IMR-90 (cell line): ENCODE measurements around the gene SYCN. TPM values are rescaled to one million over a fixed set of nuclear protein-coding genes. Genes with fewer than 3 reads are reported as not detected.

ENCODE experiments used
- ATAC-seq: fragments of 200-7000 bp; cut with Tn5 transposase; 2 replicates; pipeline ENCODE4 v1.9.1; 2020; ENCODE audit warnings: low read depth, mild to moderate bottlenecking, moderate library complexity
- BruUV-seq: library from RNA; stranded (reverse); fragments of 400-500 nt; replicated peaks from 2 replicates; lab custom pipeline; 2021; lab: Mats Ljungman, UMichigan
- CTCF ChIA-PET: fragments of 300-600 bp; formaldehyde crosslinking; extraction: SDS; loops from one replicate; lab custom pipeline; 2021; ENCODE audit warnings: antibody characterized with exemption; lab: Yijun Ruan, JAX
- POLR2A ChIA-PET: fragments of 300-600 bp; sonication (Branson Sonifier 250); formaldehyde crosslinking; loops from one replicate; lab custom pipeline; 2022; ENCODE audit warnings: antibody characterized with exemption; ENCODE audit not compliant: unreplicated experiment; lab: Charles Lee
- DNase-seq: peaks from one replicate; pipeline ENCODE4 v3.0.0; 2013
- H2AFZ ChIP-seq: replicated peaks from 2 replicates; pipeline ENCODE3; 2013; ENCODE audit warnings: low read length, mild to moderate bottlenecking; ENCODE audit not compliant: poor library complexity
- H2AK5ac ChIP-seq: 2 replicates; pipeline ENCODE4 v1.6.1; 2013; ENCODE audit warnings: low read depth, low read length, inconsistent platforms
- H2AK9ac ChIP-seq: replicated peaks from 2 replicates; pipeline ENCODE3; 2013; ENCODE audit warnings: mild to moderate bottlenecking, low read depth, low read length, moderate library complexity; ENCODE audit not compliant: poor library complexity
- H2BK120ac ChIP-seq: 2 replicates; pipeline ENCODE4 v1.6.1; 2013; ENCODE audit warnings: low read depth, low read length, inconsistent platforms
- H2BK15ac ChIP-seq: 3 replicates; pipeline ENCODE4 v1.6.1; 2013; ENCODE audit warnings: low read depth, low read length, inconsistent platforms
- H2BK20ac ChIP-seq: 2 replicates; pipeline ENCODE4 v1.6.1; 2013; ENCODE audit warnings: low read depth, mild to moderate bottlenecking, inconsistent platforms, low read length, moderate library complexity
- H2BK5ac ChIP-seq: 2 replicates; pipeline ENCODE4 v1.6.1; 2013; ENCODE audit warnings: mild to moderate bottlenecking, low read depth, low read length, inconsistent platforms; ENCODE audit not compliant: poor library complexity, severe bottlenecking
- H3K14ac ChIP-seq: replicated peaks from 2 replicates; pipeline ENCODE4 v1.6.1; 2013; ENCODE audit warnings: low read depth, low read length, inconsistent platforms
- H3K18ac ChIP-seq: 2 replicates; pipeline ENCODE4 v1.6.1; 2013; ENCODE audit warnings: low read depth, low read length, control low read depth
- H3K23ac ChIP-seq: 2 replicates; pipeline ENCODE4 v1.6.1; 2013; ENCODE audit warnings: low read depth, low read length, inconsistent platforms
- H3K27ac ChIP-seq: 2 replicates; pipeline ENCODE4 v1.5.1; 2013; ENCODE audit warnings: mild to moderate bottlenecking, control low read depth, low read length; ENCODE audit not compliant: insufficient read depth
- H3K27me3 ChIP-seq: 2 replicates; pipeline ENCODE4 v1.6.1; 2013; ENCODE audit warnings: low read length; ENCODE audit not compliant: control insufficient read depth, insufficient read depth
- H3K36me3 ChIP-seq: 2 replicates; pipeline ENCODE4 v1.6.1; 2013; ENCODE audit warnings: low read length, mixed read lengths; ENCODE audit not compliant: control insufficient read depth, insufficient read depth
- H3K4ac ChIP-seq: 2 replicates; pipeline ENCODE4 v1.6.1; 2013; ENCODE audit warnings: low read depth, low read length, inconsistent platforms
- H3K4me1 ChIP-seq: 2 replicates; pipeline ENCODE4 v1.6.1; 2013; ENCODE audit warnings: low read length, mixed read lengths; ENCODE audit not compliant: control insufficient read depth, insufficient read depth
- H3K4me2 ChIP-seq: 2 replicates; pipeline ENCODE4 v1.6.1; 2013; ENCODE audit warnings: low read depth, mild to moderate bottlenecking, control low read depth, low read length, moderate library complexity
- H3K4me3 ChIP-seq: 2 replicates; pipeline ENCODE4 v1.5.1; 2013; ENCODE audit warnings: low read depth, mild to moderate bottlenecking, control low read depth, low read length, moderate library complexity; ENCODE audit not compliant: insufficient read depth
- H3K56ac ChIP-seq: 2 replicates; pipeline ENCODE4 v1.6.1; 2013; ENCODE audit warnings: low read length, inconsistent platforms; ENCODE audit not compliant: insufficient read depth; ENCODE audit errors: extremely low read depth
- H3K79me1 ChIP-seq, 2 experiments: 2 replicates each; pipeline ENCODE4 v1.6.1; 2013; ENCODE audit warnings: low read length in 2 of 2, inconsistent platforms in 1 of 2, low read depth in 1 of 2
- H3K9ac ChIP-seq: 2 replicates; pipeline ENCODE4 v1.6.1; 2013; ENCODE audit warnings: low read depth, low read length, control low read depth
- H3K9me1 ChIP-seq: 2 replicates; pipeline ENCODE4 v1.6.1; 2013; ENCODE audit warnings: low read length, inconsistent platforms; ENCODE audit not compliant: insufficient read depth
- H3K9me3 ChIP-seq: 2 replicates; pipeline ENCODE4 v1.6.1; 2013; ENCODE audit warnings: low read length; ENCODE audit not compliant: control insufficient read depth, insufficient read depth
- H4K20me1 ChIP-seq: 2 replicates; pipeline ENCODE4 v1.6.1; 2013; ENCODE audit warnings: low read length, inconsistent platforms; ENCODE audit not compliant: insufficient read depth
- H4K5ac ChIP-seq: 2 replicates; pipeline ENCODE4 v1.6.1; 2013; ENCODE audit warnings: mild to moderate bottlenecking, low read depth, low read length, control low read depth
- H4K8ac ChIP-seq, 2 experiments: 2 replicates each; pipeline ENCODE4 v1.6.1; 2013; ENCODE audit warnings: low read depth in 2 of 2, low read length in 2 of 2, control low read depth in 1 of 2, inconsistent platforms in 1 of 2
- H4K91ac ChIP-seq: 2 replicates; pipeline ENCODE4 v1.6.1; 2013; ENCODE audit warnings: low read depth, low read length, inconsistent platforms; ENCODE audit not compliant: insufficient read depth
- BHLHE40 ChIP-seq: fragments of 150-350 bp; IDR thresholded peaks from 2 replicates; pipeline ENCODE4 v1.6.1; 2016; ENCODE audit warnings: mild to moderate bottlenecking, low read depth, low read length
- CEBPB ChIP-seq: IDR thresholded peaks from 2 replicates; pipeline ENCODE4 v1.6.1; 2012; ENCODE audit warnings: low read depth, low read length, improper control_type of control experiment
- CHD1 ChIP-seq: IDR thresholded peaks from 2 replicates; pipeline ENCODE4 v1.6.1; 2012; ENCODE audit warnings: low read depth, low read length, improper control_type of control experiment
- ELK1 ChIP-seq: fragments of 150-350 bp; IDR thresholded peaks from 2 replicates; pipeline ENCODE4 v1.6.1; 2016; ENCODE audit warnings: low read depth, mild to moderate bottlenecking, low read length, moderate library complexity, borderline replicate concordance
- FOS ChIP-seq: fragments of 150-350 bp; IDR thresholded peaks from 2 replicates; pipeline ENCODE4 v1.6.1; 2016; ENCODE audit warnings: low read depth, low read length
- MAFK ChIP-seq: IDR thresholded peaks from 2 replicates; pipeline ENCODE4 v1.6.1; 2012; ENCODE audit warnings: low read depth, low read length, improper control_type of control experiment
- MAZ ChIP-seq: IDR thresholded peaks from 2 replicates; pipeline ENCODE4 v1.6.1; 2012; ENCODE audit warnings: low read depth, mild to moderate bottlenecking, low read length, improper control_type of control experiment, moderate library complexity, borderline replicate concordance
- MXI1 ChIP-seq: IDR thresholded peaks from 2 replicates; pipeline ENCODE4 v1.6.1; 2012; ENCODE audit warnings: low read depth, mild to moderate bottlenecking, low read length, moderate library complexity, borderline replicate concordance
- NFE2L2 ChIP-seq: fragments of 150-350 bp; IDR thresholded peaks from 2 replicates; pipeline ENCODE4 v1.6.1; 2016; ENCODE audit warnings: low read depth, mild to moderate bottlenecking, low read length
- POLR2A ChIP-seq: IDR thresholded peaks from 2 replicates; pipeline ENCODE4 v1.6.1; 2012; ENCODE audit warnings: mild to moderate bottlenecking, low read depth, low read length
- RAD21 ChIP-seq: IDR thresholded peaks from 2 replicates; pipeline ENCODE4 v1.6.1; 2012; ENCODE audit warnings: low read length, improper control_type of control experiment
- RCOR1 ChIP-seq: IDR thresholded peaks from 2 replicates; pipeline ENCODE4 v1.6.1; 2012; ENCODE audit warnings: mild to moderate bottlenecking, low read length, improper control_type of control experiment; ENCODE audit not compliant: insufficient replicate concordance
- RFX5 ChIP-seq: IDR thresholded peaks from 2 replicates; pipeline ENCODE4 v1.8.0; 2012; ENCODE audit warnings: low read depth, mild to moderate bottlenecking, low read length, moderate library complexity
- SMC3 ChIP-seq: fragments of 150-350 bp; IDR thresholded peaks from 2 replicates; pipeline ENCODE4 v1.6.1; 2016; ENCODE audit warnings: low read depth, mild to moderate bottlenecking, antibody characterized with exemption, low read length, moderate library complexity
- USF2 ChIP-seq: fragments of 150-350 bp; IDR thresholded peaks from 2 replicates; pipeline ENCODE4 v1.6.1; 2017; ENCODE audit warnings: mild to moderate bottlenecking, antibody characterized with exemption, low read length, low read depth
- whole genome bisulfite sequencing, 2 experiments: methylation state at CpG; one replicate each; pipeline versions ENCODE4 v1.1.5 to v1.1.7; 2013; ENCODE audit warnings: missing lambda C conversion rate in 2 of 2; ENCODE audit not compliant: insufficient read length in 1 of 2; ENCODE audit errors: extremely low coverage in 2 of 2; 5-methylcytosine and 5-hydroxymethylcytosine counted together
- dilution Hi-C: fragments of 300-500 bp; cut with HindIII; formaldehyde crosslinking; loops from one replicate; pipeline ENCODE4 v1.14.3; 2018; ENCODE audit warnings: low sequenced_read_pairs; ENCODE audit not compliant: unreplicated experiment
- in situ Hi-C: fragments of 300-500 bp; cut with MboI; formaldehyde crosslinking; loops from 3 replicates; pipeline ENCODE4 v1.14.3; 2019; ENCODE audit warnings: low sequenced_read_pairs, inconsistent platforms, mixed read lengths
- intact Hi-C: fragments of 100-400 bp; cut with micrococcal nuclease; formaldehyde crosslinking; loops from 2 replicates; pipeline ENCODE4 v1.10.0; 2022
- polyA plus RNA-seq, 3 experiments: library from polyadenylated mRNA; depleted of rRNA; stranded (reverse); fragments of >200 nt; gene quantifications; 2 replicates each; pipeline ENCODE4 v1.2.3, GENCODE V29; 2012; ENCODE audit warnings: low replicate concordance in 1 of 3
- total RNA-seq: library from RNA; depleted of rRNA; stranded (reverse); fragments of >200 nt; gene quantifications from 2 replicates; pipeline ENCODE4 v1.2.3, GENCODE V29; 2012
- TF ChIP-seq, protein P1 (sequence below): conservative IDR thresholded peaks from 2 replicates; pipeline ENCODE4 v1.5.1; 2012; ENCODE audit warnings: mild to moderate bottlenecking, low read depth, low read length, improper control_type of control experiment

Gene SYCN
- total and polyA plus RNA-seq, 2 of the 4 experiments (the other 2 are of a cell fraction) = not detected

GRCh38 chr19:39248806-39249205 is 44.7 kb upstream of the SYCN start, which contains the start of gene IFNL4:
TSS of gene IFNL4 (minus strand) at chr19:39248856.
- no TSS peak for BruUV-seq

More at GRCh38 chr19:39248806-39249205, 44.7 kb upstream of the SYCN start, which contains the start of gene IFNL4:
- H3K9me1 ChIP-seq = no peaks in the 10 kb centered on the region
- no peak within 1 kb of the TSS for H3K23ac ChIP-seq
- H2AK5ac ChIP-seq = no peak within 1 kb of the TSS
- no peak within 1 kb of the TSS for H3K27ac ChIP-seq
- no peaks in the 10 kb centered on the region for H4K20me1 ChIP-seq
- no peak within 1 kb of the TSS for H4K91ac ChIP-seq
- ChIA-PET POLR2A (no interaction called here), CTCF (interaction anchor here (0.6 kb wide), 1 partner anchor 37 kb away, joined by 5 read pairs; no protein-coding TSS in a partner anchor)
- H2BK120ac ChIP-seq = no peak within 1 kb of the TSS
- no peak for DNase-seq
- H3K4ac ChIP-seq = no peak within 1 kb of the TSS
- no peak within 1 kb of the TSS for H3K4me3 ChIP-seq
- in situ Hi-C loops (no loop called here), intact Hi-C loops (no loop called here), dilution Hi-C loops (no loop called here)
- no peak within 1 kb of the TSS for H3K14ac ChIP-seq
- H2BK15ac ChIP-seq = no peak within 1 kb of the TSS
- no peaks in the 10 kb centered on the region for H3K4me1 ChIP-seq
- peaks cover 2% of the 10 kb centered on the region; the same call in 1 of the 2 replicates for H3K9me3 ChIP-seq
- H3K9ac ChIP-seq = no peak within 1 kb of the TSS
- H2BK20ac ChIP-seq = no peak within 1 kb of the TSS
- no peak within 1 kb of the TSS for H4K8ac ChIP-seq
- no peak within 1 kb of the TSS for H3K4me2 ChIP-seq
- no peak within 1 kb of the TSS for H4K5ac ChIP-seq
- no peak within 1 kb of the TSS for H2AK9ac ChIP-seq
- H3K56ac ChIP-seq = no peak within 1 kb of the TSS
- H3K27me3 ChIP-seq = peaks cover 52% of the 10 kb centered on the region
- H2BK5ac ChIP-seq = no peak within 1 kb of the TSS
- WGBS, 2 experiments = 64% methylated on average over 11 of the region's 13 CpGs; no CpG with 5 or more reads in 1 of the 2 experiments
- ATAC-seq = no peak
- peak within 1 kb of the TSS; percentile 32 for H2AFZ ChIP-seq
- no peaks in the 10 kb centered on the region for H3K36me3 ChIP-seq
- H3K79me1 ChIP-seq = no peaks in the 10 kb centered on the region
- no peak within 1 kb of the TSS for H3K18ac ChIP-seq
- no peak for TF ChIP-seq SMC3
- no peak for TF ChIP-seq FOS
- TF ChIP-seq, protein P1, sequence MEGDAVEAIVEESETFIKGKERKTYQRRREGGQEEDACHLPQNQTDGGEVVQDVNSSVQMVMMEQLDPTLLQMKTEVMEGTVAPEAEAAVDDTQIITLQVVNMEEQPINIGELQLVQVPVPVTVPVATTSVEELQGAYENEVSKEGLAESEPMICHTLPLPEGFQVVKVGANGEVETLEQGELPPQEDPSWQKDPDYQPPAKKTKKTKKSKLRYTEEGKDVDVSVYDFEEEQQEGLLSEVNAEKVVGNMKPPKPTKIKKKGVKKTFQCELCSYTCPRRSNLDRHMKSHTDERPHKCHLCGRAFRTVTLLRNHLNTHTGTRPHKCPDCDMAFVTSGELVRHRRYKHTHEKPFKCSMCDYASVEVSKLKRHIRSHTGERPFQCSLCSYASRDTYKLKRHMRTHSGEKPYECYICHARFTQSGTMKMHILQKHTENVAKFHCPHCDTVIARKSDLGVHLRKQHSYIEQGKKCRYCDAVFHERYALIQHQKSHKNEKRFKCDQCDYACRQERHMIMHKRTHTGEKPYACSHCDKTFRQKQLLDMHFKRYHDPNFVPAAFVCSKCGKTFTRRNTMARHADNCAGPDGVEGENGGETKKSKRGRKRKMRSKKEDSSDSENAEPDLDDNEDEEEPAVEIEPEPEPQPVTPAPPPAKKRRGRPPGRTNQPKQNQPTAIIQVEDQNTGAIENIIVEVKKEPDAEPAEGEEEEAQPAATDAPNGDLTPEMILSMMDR = no peak
- no peak for TF ChIP-seq POLR2A
- TF ChIP-seq RFX5 = no peak
- no peak for TF ChIP-seq NFE2L2
- no peak for TF ChIP-seq CEBPB
- no peak for TF ChIP-seq MAFK
- no peak for TF ChIP-seq RCOR1
- TF ChIP-seq BHLHE40 = no peak
- no peak for TF ChIP-seq ELK1
- no peak for TF ChIP-seq MXI1
- TF ChIP-seq USF2 = no peak
- TF ChIP-seq RAD21 = no peak
- TF ChIP-seq MAZ = no peak
- no peak for TF ChIP-seq CHD1
